WTC11 (cell line): ENCODE results near the gene ZC3H7B. TPM values are rescaled to one million over a fixed set of nuclear protein-coding genes. Genes with fewer than 3 reads are reported as not detected.
"Not testable (repeated sequence)": the region's sequence is repeated elsewhere in the genome, so short reads cannot be mapped to it uniquely, and the experiment has no call there.

ENCODE experiments used
- ATAC-seq: fragments of 200-7000 bp; cut with Tn5 transposase; 2 replicates; pipeline ENCODE4 v1.10.0; 2021; ENCODE audit warnings: mild to moderate bottlenecking, moderate library complexity
- CTCF ChIA-PET: fragments of 300-600 bp; sonication (Branson Sonifier 250); formaldehyde crosslinking; loops from one replicate; lab custom pipeline; 2021; ENCODE audit warnings: antibody characterized with exemption; lab: Charles Lee
- POLR2A ChIA-PET: fragments of 350-600 bp; sonication (Branson Sonifier 250); formaldehyde crosslinking; loops from one replicate; lab custom pipeline; 2021; ENCODE audit warnings: antibody characterized with exemption; lab: Charles Lee
- DNase-seq: peaks from one replicate; pipeline ENCODE4 v3.0.0; 2021; ENCODE audit warnings: low spot score
- H3K27ac Mint-ChIP-seq: 2 replicates; pipeline ENCODE4 v1.8.0; 2021; ENCODE audit warnings: mixed read lengths
- H3K27me3 Mint-ChIP-seq: 2 replicates; pipeline ENCODE4 v1.8.0; 2021; ENCODE audit warnings: low read depth, mild to moderate bottlenecking, moderate library complexity, mixed read lengths
- H3K36me3 Mint-ChIP-seq: 2 replicates; pipeline ENCODE4 v1.8.0; 2021; ENCODE audit warnings: mixed read lengths
- H3K4me1 Mint-ChIP-seq: 2 replicates; pipeline ENCODE4 v1.8.0; 2022; ENCODE audit warnings: mixed read lengths
- H3K4me3 Mint-ChIP-seq: 2 replicates; pipeline ENCODE4 v1.8.0; 2021; ENCODE audit warnings: mild to moderate bottlenecking, moderate library complexity, mixed read lengths
- H3K9me3 Mint-ChIP-seq: 2 replicates; pipeline ENCODE4 v1.8.0; 2021; ENCODE audit warnings: mixed read lengths
- GABPB1 ChIP-seq: sonication (generic); formaldehyde crosslinking; IDR thresholded peaks from 2 replicates; pipeline ENCODE4 v1.8.1; 2023; ENCODE audit warnings: mild to moderate bottlenecking, missing genetic modification reagents
- GTF2I ChIP-seq: fragments of 250-450 bp; sonication (Bioruptor Pico); conservative IDR thresholded peaks from 2 replicates; pipeline ENCODE4 v1.4.0; 2021; ENCODE audit warnings: mild to moderate bottlenecking
- HMGXB4 ChIP-seq: sonication (generic); formaldehyde crosslinking; IDR thresholded peaks from 2 replicates; pipeline ENCODE4 v1.8.1; 2023; ENCODE audit warnings: mild to moderate bottlenecking, moderate library complexity, missing genetic modification reagents
- NFE2L1 ChIP-seq: sonication (generic); formaldehyde crosslinking; IDR thresholded peaks from 2 replicates; pipeline ENCODE4 v1.8.1; 2023; ENCODE audit warnings: missing genetic modification reagents
- SP1 ChIP-seq: sonication (generic); formaldehyde crosslinking; conservative IDR thresholded peaks from 2 replicates; pipeline ENCODE4 v1.8.1; 2022; ENCODE audit warnings: missing genetic modification reagents
- STAT6 ChIP-seq: sonication (generic); formaldehyde crosslinking; conservative IDR thresholded peaks from 2 replicates; pipeline ENCODE4 v1.8.1; 2023; ENCODE audit warnings: mild to moderate bottlenecking, low read depth, missing genetic modification reagents, moderate library complexity
- TEAD4 ChIP-seq: sonication (generic); formaldehyde crosslinking; IDR thresholded peaks from 2 replicates; pipeline ENCODE4 v1.8.0; 2022; ENCODE audit warnings: mild to moderate bottlenecking, missing genetic modification reagents
- ZNF121 ChIP-seq: sonication (generic); formaldehyde crosslinking; IDR thresholded peaks from 2 replicates; pipeline ENCODE4 v1.8.0; 2023; ENCODE audit warnings: missing genetic modification reagents
- ZNF317 ChIP-seq: sonication (generic); formaldehyde crosslinking; IDR thresholded peaks from 2 replicates; pipeline ENCODE4 v1.8.1; 2023; ENCODE audit warnings: low read depth, mild to moderate bottlenecking, moderate library complexity, missing genetic modification reagents, borderline replicate concordance
- ZNF416 ChIP-seq: fragments of 250-450 bp; sonication (Bioruptor Pico); IDR thresholded peaks from 2 replicates; pipeline ENCODE4 v1.9.0; 2021; ENCODE audit warnings: mild to moderate bottlenecking, inconsistent platforms
- ZNF671 ChIP-seq: fragments of 250-450 bp; sonication (Bioruptor Pico); IDR thresholded peaks from 2 replicates; pipeline ENCODE4 v1.8.0; 2021; ENCODE audit warnings: mild to moderate bottlenecking
- total RNA-seq: library from RNA; stranded (reverse); gene quantifications from 3 replicates; pipeline ENCODE4 v1.2.3, GENCODE V29; 2021
- TF ChIP-seq, protein P1 (sequence below): sonication (generic); formaldehyde crosslinking; IDR thresholded peaks from 2 replicates; pipeline ENCODE4 v1.8.0; 2022; ENCODE audit warnings: mild to moderate bottlenecking, missing genetic modification reagents
- TF ChIP-seq, protein P2 (sequence below): sonication (generic); formaldehyde crosslinking; IDR thresholded peaks from 2 replicates; pipeline ENCODE4 v1.8.0; 2022; ENCODE audit warnings: mild to moderate bottlenecking, missing genetic modification reagents
- TF ChIP-seq, protein P3 (sequence below): fragments of 250-450 bp; sonication (Bioruptor Pico); IDR thresholded peaks from 2 replicates; pipeline ENCODE4 v1.8.0; 2021; ENCODE audit warnings: mild to moderate bottlenecking

ZC3H7B gene
- total RNA-seq, 1 experiment from 2014 or later, result 64.7 TPM

DNA sequence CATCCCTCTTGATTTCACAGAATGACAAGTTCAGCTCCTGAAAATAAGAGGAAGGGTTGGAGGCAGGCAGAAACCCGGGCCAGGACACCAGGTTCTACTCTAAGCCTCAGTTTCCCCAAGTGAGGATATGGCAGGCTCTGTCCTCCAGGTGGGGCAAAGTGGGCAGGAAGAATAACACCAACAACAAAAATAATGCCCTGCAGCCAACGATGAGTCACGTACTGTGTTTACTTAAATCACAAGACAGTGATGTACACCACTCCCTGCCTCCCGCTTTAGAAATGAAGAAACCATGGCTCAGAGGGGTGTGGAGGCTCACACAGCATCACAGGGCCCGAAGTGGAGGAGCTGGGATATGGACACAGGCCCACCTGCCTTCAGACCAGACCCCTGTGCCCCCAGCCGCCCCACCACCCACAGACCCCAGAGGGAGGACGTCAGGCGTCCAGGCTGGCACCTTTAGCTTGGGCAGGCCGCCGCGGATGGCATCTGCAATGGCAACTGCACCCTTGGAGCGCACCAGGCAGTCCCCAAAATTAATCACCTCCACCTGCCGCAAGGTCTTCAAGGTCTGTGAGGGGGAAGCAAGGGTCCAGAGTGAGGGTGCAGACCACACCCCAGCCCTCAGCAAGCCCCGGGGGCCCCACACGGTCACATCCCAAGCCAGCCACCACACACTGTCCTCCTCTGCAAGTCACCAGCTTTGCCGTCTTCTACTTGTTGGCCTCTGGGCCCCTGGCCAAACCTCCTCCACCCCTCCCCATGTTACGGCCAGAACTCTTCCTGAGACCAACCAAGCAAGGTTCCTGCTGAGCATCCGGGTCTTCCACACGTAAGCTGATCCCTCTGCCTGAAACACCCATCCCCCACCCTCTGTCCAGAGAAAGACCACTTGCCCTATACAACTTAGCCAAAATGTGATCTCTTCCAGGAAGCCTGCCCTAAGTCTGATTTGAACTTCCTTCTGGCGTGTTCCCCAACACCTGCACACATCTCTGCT, 44.8 kb upstream of the ZC3H7B start:
- no peak for TF ChIP-seq ZNF671 (CRISPR knock-in tag)
- no peak for TF ChIP-seq GABPB1 (CRISPR knock-in tag)
- no peak for TF ChIP-seq SP1 (CRISPR knock-in tag)
- TF ChIP-seq GTF2I (CRISPR knock-in tag), result no peak
- TF ChIP-seq, protein P1, sequence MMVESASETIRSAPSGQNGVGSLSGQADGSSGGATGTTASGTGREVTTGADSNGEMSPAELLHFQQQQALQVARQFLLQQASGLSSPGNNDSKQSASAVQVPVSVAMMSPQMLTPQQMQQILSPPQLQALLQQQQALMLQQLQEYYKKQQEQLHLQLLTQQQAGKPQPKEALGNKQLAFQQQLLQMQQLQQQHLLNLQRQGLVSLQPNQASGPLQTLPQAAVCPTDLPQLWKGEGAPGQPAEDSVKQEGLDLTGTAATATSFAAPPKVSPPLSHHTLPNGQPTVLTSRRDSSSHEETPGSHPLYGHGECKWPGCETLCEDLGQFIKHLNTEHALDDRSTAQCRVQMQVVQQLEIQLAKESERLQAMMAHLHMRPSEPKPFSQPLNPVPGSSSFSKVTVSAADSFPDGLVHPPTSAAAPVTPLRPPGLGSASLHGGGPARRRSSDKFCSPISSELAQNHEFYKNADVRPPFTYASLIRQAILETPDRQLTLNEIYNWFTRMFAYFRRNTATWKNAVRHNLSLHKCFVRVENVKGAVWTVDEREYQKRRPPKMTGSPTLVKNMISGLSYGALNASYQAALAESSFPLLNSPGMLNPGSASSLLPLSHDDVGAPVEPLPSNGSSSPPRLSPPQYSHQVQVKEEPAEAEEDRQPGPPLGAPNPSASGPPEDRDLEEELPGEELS (CRISPR knock-in tag), result no peak
- no peak for TF ChIP-seq ZNF121
- TF ChIP-seq NFE2L1 (CRISPR knock-in tag), result no peak
- no peak for TF ChIP-seq ZNF317 (CRISPR knock-in tag)
- no peak for TF ChIP-seq ZNF416 (CRISPR knock-in tag)
- Mint-ChIP-seq H3K9me3 (no peaks in the 10 kb centered on the region), H3K27ac (peak overlapping the region; percentile 80), H3K4me3 (no peak overlapping the region), H3K27me3 (no peaks in the 10 kb centered on the region), H3K36me3 (peaks cover 79% of the 10 kb centered on the region), H3K4me1 (peaks cover 12% of the 10 kb centered on the region)
- ATAC-seq (peak; percentile 53), DNase-seq (no peak)
- ChIA-PET CTCF (interaction anchor here (0.9 kb wide), 1 partner anchor 11 kb away, joined by 3 read pairs; no protein-coding TSS in a partner anchor), POLR2A (interaction anchor here (0.8 kb wide), 1 partner anchor 18 kb away, joined by 5 read pairs; no protein-coding TSS in a partner anchor)

DNA sequence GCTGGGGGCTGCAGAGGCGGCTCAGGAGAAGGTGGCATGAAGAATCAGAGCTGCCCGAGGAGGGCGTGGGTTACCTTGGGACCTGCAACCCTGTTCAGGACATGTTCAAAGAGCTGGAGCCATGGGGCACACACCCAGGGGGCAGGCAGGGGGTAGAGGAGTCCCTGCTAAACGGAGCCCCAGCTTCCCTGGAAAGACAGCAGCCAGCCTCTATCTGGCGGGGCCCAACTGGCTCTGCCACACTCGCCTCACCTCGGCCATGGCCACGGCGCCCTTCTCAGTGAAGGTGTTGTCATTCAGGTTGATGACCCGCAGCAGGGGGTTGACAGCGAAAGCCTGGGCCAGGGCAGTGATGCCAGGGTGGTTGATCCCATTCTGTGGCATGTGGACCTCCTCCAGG, 43.6 kb upstream of the ZC3H7B start:
- Mint-ChIP-seq H3K9me3 (no peaks in the 10 kb centered on the region), H3K4me1 (peaks cover 12% of the 10 kb centered on the region), H3K27ac (peak overlapping the region; percentile 80; the same call in 1 of the 2 replicates), H3K4me3 (no peak overlapping the region), H3K27me3 (no peaks in the 10 kb centered on the region), H3K36me3 (peaks cover 84% of the 10 kb centered on the region)
- no peak for DNase-seq
- TF ChIP-seq, protein P2, sequence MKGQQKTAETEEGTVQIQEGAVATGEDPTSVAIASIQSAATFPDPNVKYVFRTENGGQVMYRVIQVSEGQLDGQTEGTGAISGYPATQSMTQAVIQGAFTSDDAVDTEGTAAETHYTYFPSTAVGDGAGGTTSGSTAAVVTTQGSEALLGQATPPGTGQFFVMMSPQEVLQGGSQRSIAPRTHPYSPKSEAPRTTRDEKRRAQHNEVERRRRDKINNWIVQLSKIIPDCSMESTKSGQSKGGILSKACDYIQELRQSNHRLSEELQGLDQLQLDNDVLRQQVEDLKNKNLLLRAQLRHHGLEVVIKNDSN, result no peak
- ChIA-PET POLR2A (interaction anchor here (0.6 to 0.8 kb wide), 2 partner anchors 19 to 582 kb away, joined by 5 read pairs; no protein-coding TSS in a partner anchor), CTCF (interaction anchor here (0.5 kb wide), 1 partner anchor 263 kb away, joined by 3 read pairs; no protein-coding TSS in a partner anchor)
- no peak for ATAC-seq

DNA sequence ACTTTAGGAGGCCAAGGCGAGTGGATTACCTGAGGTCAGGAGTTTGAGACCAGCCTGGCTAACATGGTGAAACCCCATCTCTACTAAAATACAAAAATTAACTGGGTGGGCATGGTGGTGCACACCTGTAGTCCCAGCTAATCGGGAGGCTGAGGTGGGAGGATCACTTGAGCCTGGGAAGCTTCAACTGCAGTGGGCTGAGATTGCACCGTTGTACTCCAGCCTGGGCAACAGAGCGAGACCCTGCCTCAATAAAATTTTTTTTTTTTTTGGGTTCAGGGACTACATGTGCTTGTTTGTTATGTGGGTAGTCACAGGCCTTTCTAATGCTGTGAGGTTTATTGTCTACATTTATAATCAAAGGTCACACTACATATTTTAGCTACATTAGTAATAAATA, 41.6 kb upstream of the ZC3H7B start:
- CTCF ChIA-PET, H3K4me3 Mint-ChIP-seq, H3K9me3 Mint-ChIP-seq, ATAC-seq, DNase-seq, H3K27me3 Mint-ChIP-seq, H3K27ac Mint-ChIP-seq: not testable (repeated sequence)
- peak; percentile 69; the same call in 1 of the 2 replicates for TF ChIP-seq ZNF121
- POLR2A ChIA-PET, result interaction anchor here (0.7 kb wide), 1 partner anchor 13 kb away, joined by 3 read pairs; no protein-coding TSS in a partner anchor
- peaks cover 89% of the 10 kb centered on the region for H3K36me3 Mint-ChIP-seq
- peaks cover 12% of the 10 kb centered on the region for H3K4me1 Mint-ChIP-seq

GRCh38 chr22:41260871-41261270, 40.5 kb upstream of the ZC3H7B start:
- Mint-ChIP-seq H3K36me3 (peaks cover 89% of the 10 kb centered on the region), H3K27me3 (no peaks in the 10 kb centered on the region), H3K4me1 (peaks cover 12% of the 10 kb centered on the region), H3K9me3 (no peaks in the 10 kb centered on the region), H3K4me3 (no peak overlapping the region), H3K27ac (no peak overlapping the region)
- CTCF ChIA-PET, result no interaction called here
- no peak for DNase-seq
- TF ChIP-seq TEAD4 (CRISPR knock-in tag) (no peak), STAT6 (no peak), ZNF317 (CRISPR knock-in tag) (no peak), HMGXB4 (CRISPR knock-in tag) (no peak)
- TF ChIP-seq, protein P2, result no peak
- TF ChIP-seq, protein P3, sequence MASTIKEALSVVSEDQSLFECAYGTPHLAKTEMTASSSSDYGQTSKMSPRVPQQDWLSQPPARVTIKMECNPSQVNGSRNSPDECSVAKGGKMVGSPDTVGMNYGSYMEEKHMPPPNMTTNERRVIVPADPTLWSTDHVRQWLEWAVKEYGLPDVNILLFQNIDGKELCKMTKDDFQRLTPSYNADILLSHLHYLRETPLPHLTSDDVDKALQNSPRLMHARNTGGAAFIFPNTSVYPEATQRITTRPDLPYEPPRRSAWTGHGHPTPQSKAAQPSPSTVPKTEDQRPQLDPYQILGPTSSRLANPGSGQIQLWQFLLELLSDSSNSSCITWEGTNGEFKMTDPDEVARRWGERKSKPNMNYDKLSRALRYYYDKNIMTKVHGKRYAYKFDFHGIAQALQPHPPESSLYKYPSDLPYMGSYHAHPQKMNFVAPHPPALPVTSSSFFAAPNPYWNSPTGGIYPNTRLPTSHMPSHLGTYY (CRISPR knock-in tag), result no peak
- ATAC-seq, result no peak
- POLR2A ChIA-PET, result no interaction called here
